MG63 (cell line): ENCODE measurements around the gene MYEOV. TPM values are rescaled to one million over a fixed set of nuclear protein-coding genes. Genes with fewer than 3 reads are reported as not detected.

Experiments
- DNase-seq: peaks from one replicate; pipeline ENCODE4 v3.0.0-alpha.2; 2020
- H3K27me3 ChIP-seq: fragments of 250-450 bp; sonication (Bioruptor Pico); 2 replicates; pipeline ENCODE4 v1.5.1; 2020; ENCODE audit warnings: mild to moderate bottlenecking, moderate library complexity
- H3K36me3 ChIP-seq: fragments of 250-450 bp; sonication (Bioruptor Pico); 2 replicates; pipeline ENCODE4 v1.5.1; 2020; ENCODE audit warnings: mild to moderate bottlenecking, moderate library complexity
- H3K4me3 ChIP-seq: fragments of 250-450 bp; sonication (Bioruptor Pico); 2 replicates; pipeline ENCODE4 v1.5.1; 2020; ENCODE audit warnings: mild to moderate bottlenecking, moderate library complexity
- H3K9me3 ChIP-seq: fragments of 250-450 bp; sonication (Bioruptor Pico); 2 replicates; pipeline ENCODE4 v1.5.1; 2020; ENCODE audit warnings: mild to moderate bottlenecking, moderate library complexity
- total RNA-seq: library from RNA; depleted of rRNA; stranded (reverse); fragments of >200 nt; shearing (Covaris generic); gene quantifications from 2 replicates; pipeline ENCODE4 v1.2.3, GENCODE V29; 2014; ENCODE audit warnings: low replicate concordance; rRNA removed

Gene MYEOV
- total RNA-seq, 1 experiment from 2014 or later = 1.2 TPM

DNA sequence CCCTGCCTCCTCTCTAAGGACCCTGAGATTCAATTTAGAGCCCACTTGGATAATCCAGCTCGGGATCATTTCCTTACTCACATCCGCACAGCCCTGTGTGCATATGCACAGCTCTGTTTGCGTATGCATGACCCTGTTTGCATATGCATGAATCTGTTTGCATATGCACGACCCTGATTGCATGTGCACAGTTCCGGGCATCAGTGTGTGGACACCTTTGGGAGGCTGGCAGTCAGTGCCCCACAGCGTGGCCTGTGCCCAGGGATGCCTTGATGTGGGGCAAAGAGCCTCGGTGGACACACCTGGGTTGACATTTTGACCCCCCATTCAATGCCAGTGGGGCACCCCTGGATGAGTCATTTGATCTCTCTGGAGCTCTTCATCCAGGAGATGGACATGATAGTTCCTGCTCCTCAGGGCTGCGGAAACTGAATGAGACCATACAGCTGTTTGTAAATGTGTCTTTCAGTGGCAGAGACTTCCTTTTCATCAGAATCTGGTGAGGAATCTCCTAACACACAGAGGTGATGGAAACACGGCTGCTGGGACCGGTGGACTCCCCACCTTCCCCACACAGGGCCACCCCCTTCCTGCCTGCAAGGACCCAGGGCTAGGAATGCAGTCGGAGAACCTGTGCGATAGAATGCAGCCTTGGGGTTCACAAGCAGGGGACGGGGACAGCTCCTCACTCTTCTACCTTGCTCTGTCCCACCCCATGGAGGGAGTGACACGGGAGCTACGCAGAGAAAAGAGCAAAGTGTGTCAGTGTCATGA is 41.2 kb downstream of the MYEOV start:
- Histone ChIP-seq H3K4me3 (no peak overlapping the region), H3K9me3 (no peaks in the 10 kb centered on the region), H3K27me3 (no peaks in the 10 kb centered on the region), H3K36me3 (no peaks in the 10 kb centered on the region)
- DNase-seq = no peak

DNA sequence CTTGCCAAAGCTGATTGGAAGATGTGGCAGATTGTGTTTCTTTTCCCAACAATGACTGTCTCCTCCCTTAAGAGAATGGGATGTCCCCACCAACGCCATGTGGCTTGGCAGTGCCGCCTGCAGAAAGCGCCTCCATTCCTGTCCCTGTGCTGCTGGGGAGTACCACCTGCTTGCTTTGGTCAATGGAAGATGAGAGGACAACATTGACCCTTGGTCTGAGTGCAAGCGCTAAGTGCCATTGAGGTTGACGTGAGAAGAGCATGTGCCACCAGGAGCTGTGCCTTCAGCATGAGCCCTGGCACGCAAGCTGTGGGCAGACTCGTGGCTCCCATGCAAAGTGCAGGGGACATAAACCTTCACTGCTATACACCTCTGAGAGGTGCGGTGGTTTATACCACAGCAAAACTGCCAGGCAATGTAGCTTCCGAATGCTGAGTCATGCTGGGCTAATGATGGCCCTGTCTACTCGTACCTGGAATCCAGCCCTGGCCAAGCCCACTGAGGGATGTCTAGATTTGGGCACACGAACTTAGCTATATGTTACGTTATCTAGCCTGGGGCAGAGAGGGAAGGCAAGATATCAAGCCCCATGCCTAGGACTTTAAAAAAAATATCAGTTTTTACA is 41.9 kb downstream of the MYEOV start:
- H3K27me3 ChIP-seq = no peaks in the 10 kb centered on the region
- H3K4me3 ChIP-seq = no peak overlapping the region
- H3K36me3 ChIP-seq = no peaks in the 10 kb centered on the region
- no peak for DNase-seq
- H3K9me3 ChIP-seq = no peaks in the 10 kb centered on the region

DNA sequence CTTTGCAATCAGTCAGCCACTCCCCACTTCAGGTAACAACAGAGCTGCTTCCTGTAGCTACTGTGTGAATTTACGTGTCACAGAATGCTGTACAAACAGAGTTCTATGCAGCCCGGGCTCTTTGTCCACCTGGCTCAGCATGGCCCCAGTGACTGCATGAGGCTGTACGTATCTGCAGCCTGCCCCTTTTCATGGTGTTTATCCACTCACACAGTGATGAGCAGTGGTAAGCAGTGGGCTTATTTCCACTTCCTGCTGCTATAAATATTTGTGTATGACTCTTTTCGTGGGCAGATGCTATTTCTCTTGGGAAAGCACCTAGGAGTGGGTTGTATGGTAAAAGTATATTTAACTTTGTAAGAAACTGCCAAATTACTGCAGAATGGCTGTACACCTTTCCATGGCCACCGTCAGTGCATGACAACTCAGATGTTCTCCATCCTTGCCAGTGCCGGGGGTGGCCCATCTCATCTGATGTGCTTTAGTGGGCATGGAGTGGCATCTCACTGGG is 43.3 kb downstream of the MYEOV start:
- Histone ChIP-seq H3K9me3 (no peaks in the 10 kb centered on the region), H3K4me3 (no peak overlapping the region), H3K27me3 (no peaks in the 10 kb centered on the region), H3K36me3 (no peaks in the 10 kb centered on the region)
- peak; percentile 40 for DNase-seq

DNA sequence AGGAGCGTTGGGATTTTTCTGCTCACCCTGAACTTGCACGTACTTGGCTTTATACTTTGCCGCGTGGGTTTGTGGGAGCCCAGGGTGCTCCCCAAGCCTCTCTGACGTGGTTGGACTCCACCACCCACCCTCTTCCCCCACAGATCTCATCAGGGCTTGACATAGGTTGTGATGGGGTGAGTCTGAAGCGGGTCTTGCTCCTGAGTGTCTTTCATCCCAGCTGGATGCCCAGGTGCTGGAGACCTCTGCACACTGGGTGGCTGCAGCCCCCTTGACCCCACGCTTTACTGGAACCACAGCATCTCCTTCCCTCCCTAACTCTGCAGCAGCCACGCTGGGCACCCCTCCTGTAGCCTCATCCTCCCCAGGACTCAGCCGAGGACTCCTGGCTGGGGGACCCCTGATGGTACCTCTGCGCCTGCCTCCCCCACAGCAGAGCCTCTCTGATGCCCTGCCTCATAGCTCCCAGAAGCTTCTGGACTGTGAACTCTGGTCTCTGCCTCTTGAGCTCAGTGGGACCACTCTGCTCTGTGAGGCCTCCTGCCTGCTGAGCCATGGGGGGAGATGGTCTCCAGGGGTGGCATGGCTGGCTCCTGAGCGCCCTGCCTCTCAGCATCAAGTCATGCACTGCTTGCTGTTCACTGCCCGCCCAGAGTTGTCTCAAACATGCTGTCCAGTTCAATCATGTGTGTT is 45.2 kb downstream of the MYEOV start:
- Histone ChIP-seq H3K27me3 (no peaks in the 10 kb centered on the region), H3K36me3 (no peaks in the 10 kb centered on the region), H3K4me3 (no peak overlapping the region), H3K9me3 (no peaks in the 10 kb centered on the region)
- DNase-seq = no peak

DNA sequence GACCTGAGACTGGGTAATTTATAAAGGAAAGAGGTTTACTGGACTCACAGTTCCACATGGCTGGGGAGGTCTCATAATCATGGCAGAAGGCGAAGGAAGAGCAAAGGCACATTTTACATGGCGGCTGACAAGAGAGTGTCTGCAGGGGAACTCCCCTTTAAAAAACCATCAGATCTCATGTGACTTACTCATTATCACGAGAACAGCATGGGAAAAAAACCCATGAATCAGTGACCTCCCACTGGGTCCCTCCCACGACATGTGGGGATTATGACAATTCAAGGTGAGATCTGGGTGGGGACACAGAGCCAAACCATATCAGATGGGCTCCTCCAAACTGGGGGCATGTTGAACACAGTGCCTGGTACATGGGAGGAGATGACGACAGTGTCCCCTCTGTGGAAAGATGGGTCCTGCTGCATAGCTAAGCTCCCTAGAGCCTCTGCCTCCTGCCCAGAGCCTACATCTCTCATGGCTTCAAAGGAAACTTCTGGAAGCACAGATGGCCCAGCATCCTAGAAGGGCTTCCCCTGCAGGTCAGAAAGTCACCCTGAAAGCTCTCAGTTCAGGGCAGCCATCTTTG is 46.1 kb downstream of the MYEOV start:
- no peak overlapping the region for H3K4me3 ChIP-seq
- H3K27me3 ChIP-seq = no peaks in the 10 kb centered on the region
- no peaks in the 10 kb centered on the region for H3K9me3 ChIP-seq
- H3K36me3 ChIP-seq = no peaks in the 10 kb centered on the region
- DNase-seq = no peak

DNA sequence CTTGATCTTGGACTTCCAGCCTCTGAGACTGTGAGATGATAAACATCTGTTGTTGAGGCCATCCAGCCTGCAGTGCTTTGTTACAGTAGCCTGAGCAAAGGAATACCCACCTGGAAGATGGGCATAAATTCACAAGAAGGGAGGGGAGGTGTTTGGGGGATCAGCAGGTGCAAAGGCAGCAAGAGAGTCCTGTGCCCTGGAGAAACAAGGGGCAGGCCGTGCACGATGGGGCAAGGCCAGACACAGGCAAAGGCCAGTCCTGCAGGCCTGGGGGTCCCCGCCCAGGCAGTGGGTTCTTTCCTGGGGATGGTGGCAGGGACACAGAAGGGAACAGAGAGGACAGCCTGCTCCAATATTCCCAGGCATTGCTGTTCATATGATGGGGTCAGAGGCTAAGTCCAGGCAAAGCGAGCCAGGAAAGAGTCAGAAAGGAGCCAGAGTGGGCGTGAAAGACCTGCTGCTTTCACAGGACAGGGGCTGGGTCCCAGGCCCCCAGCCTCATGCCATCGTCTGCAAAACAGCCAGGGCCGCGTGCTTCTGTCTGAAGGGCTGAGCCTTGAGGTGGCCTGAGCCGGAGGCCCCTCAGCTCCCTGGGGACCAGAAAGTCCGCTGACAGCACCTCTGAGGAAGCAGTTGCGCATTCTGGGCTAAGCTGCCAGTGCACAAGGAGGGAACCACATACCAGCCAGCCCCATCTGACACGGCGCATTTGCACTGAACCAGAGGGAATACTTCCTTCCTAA is 48.8 kb downstream of the MYEOV start:
- H3K4me3 ChIP-seq = no peak overlapping the region
- no peaks in the 10 kb centered on the region for H3K36me3 ChIP-seq
- H3K9me3 ChIP-seq = 0 out of 2 replicates have a peak, but pooled peaks cover under 1% of the 10 kb centered on the region
- H3K27me3 ChIP-seq = no peaks in the 10 kb centered on the region
- DNase-seq = no peak

DNA sequence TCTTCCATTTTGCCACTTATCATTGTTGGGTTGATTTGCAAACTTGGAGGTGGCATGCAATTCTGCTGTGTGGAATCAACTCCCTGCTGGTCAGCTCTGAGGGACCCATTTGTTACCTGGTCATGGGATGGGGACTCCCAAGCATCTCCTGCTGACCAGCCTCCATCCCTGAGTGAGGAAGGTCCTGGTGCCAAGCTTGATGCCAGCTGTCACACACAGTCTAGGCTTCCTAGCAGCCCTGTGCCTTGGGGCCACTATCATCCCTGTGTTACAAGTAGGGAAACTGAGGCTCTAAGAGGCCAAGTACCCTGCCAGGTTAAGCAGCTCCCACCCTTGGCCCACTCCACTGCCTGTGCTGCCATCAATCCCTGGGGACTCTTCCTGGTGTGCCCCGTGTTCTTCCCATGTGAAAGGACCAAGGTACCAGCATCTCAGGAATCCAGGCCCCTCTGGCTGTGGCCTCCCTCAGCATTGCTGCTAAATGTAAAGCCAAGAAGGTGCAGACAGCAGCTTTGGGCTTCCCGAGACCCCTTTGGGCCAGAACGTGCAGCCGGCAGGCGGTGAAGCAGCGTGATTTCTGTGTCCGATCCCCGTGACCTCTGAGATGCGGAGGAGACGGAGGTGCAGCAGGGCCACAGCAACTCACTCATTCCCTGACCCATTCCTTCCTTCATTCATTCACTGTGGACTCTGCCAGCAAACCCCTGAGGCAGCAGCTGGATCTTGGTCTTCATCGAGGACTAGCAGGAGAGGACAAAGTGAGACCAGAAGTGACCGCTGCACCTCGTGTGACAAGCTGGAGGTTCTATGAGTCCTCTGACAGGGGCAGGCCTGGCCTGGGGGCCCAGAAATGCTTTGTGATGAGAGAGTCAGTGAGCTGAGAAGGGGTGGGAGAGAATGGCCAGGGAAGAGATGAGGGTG is 49.7 kb downstream of the MYEOV start:
- Histone ChIP-seq H3K27me3 (no peaks in the 10 kb centered on the region), H3K4me3 (no peak overlapping the region), H3K36me3 (no peaks in the 10 kb centered on the region), H3K9me3 (peaks cover 6% of the 10 kb centered on the region)
- DNase-seq = no peak

DNA sequence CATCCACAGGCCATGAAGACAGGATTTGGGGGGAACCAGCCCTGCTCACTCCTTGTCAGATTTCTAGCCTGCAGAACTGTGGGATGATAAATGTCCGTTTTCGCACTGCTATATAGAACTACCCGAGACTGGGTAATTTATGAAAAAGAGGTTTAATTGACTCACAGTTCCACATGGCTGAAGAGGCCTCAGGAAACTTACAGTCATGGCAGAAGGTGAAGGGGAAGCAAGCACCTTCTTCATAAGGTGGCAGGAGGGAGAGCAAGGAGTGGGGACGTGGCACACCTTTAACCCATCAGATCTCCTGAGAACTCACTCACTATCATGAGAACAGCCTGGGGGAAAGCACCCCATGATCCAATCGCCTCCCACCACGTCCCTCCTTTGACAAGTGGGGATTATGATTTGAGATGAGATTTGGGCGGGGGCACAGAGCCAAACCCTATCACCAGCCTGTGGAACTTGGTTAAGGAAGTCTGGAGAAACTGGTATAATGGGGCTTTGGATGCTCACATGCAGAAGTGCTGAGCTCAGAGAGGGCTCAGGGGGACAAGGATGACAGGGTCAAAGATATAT is 50.7 kb downstream of the MYEOV start:
- no peaks in the 10 kb centered on the region for H3K27me3 ChIP-seq
- peaks cover 3% of the 10 kb centered on the region for H3K36me3 ChIP-seq
- no peak for DNase-seq
- H3K9me3 ChIP-seq = peaks cover 11% of the 10 kb centered on the region
- no peak overlapping the region for H3K4me3 ChIP-seq

Other genes with a start within 250 kb of the MYEOV start
- gene TPCN2, start 245.2 kb upstream of the MYEOV start, total RNA-seq = 2.4 and 5.4 TPM in 2 replicates
- not detected in 2 replicates for gene SMIM38, start 138.2 kb upstream of the MYEOV start, total RNA-seq
- gene LINC01488, start 187.5 kb downstream of the MYEOV start, total RNA-seq = not detected in 2 replicates